ENCODE measurements around the gene NEB.
A peak's percentile ranks its signal among the peaks of the same experiment; 100 is the strongest.

NEB gene

GRCh38 chr2:151439127-151439526 is 295.1 kb downstream of the NEB start:
- DNase-seq, result no peak

GRCh38 chr2:151438506-151438905 is 295.8 kb downstream of the NEB start:
- DNase-seq, result no peak

GRCh38 chr2:151437630-151438029 is 296.6 kb downstream of the NEB start:
- peak; percentile 72 for DNase-seq

Data from hematopoietic multipotent progenitor cell treated with erythropoietin and hydrocortisone succinate and interleukin-3 and kit ligand, for 6 days (in vitro differentiated cells).